ENCODE data around the gene CLRN2.

GRCh38 chr4:17558941-17559708, 44.2 kb downstream of the CLRN2 start:
- no peak for TF ChIP-seq SPI1 (IDR thresholded peaks at IDR 0.05; ENCODE audit: borderline replicate concordance, insufficient read depth, low read depth, low read length)
- no peak for TF ChIP-seq CTCF (IDR thresholded peaks at IDR 0.05 in 2 of 3, conservative IDR thresholded peaks at IDR 0.05 in 1 of 3; ENCODE audit: control insufficient read depth in 2 of 3, extremely low read depth in 1 of 3, insufficient read depth in 1 of 3, low read depth in 3 of 3, low read length in 3 of 3)
- no peak for TF ChIP-seq FOS (IDR thresholded peaks at IDR 0.05; ENCODE audit: borderline replicate concordance, extremely low read depth, insufficient read length)
- TF ChIP-seq E4F1 (IDR thresholded peaks at IDR 0.05; ENCODE audit: borderline replicate concordance, partially characterized antibody), result no peak
- no peak for TF ChIP-seq FOXM1 (IDR thresholded peaks at IDR 0.05; ENCODE audit: low read depth, low read length)
- TF ChIP-seq STAT1 (conservative IDR thresholded peaks at IDR 0.05), result no peak
- TF ChIP-seq, protein P1, sequence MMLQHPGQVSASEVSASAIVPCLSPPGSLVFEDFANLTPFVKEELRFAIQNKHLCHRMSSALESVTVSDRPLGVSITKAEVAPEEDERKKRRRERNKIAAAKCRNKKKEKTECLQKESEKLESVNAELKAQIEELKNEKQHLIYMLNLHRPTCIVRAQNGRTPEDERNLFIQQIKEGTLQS (IDR thresholded peaks at IDR 0.05; ENCODE audit: borderline replicate concordance, extremely low read depth, low read depth, low read length), result no peak
- TF ChIP-seq TCF12 (IDR thresholded peaks at IDR 0.05; ENCODE audit: low read depth, low read length), result no peak
- TF ChIP-seq CBX5 (IDR thresholded peaks at IDR 0.05; ENCODE audit: low read depth), result no peak
- TF ChIP-seq RAD21 (IDR thresholded peaks at IDR 0.05; ENCODE audit: insufficient read depth, low read depth, low read length), result no peak
- TF ChIP-seq REST (IDR thresholded peaks at IDR 0.05; ENCODE audit: low read depth, low read length), result no peak
- no peak for TF ChIP-seq MXI1 (IDR thresholded peaks at IDR 0.05; ENCODE audit: low read depth, low read length)
- no peak for TF ChIP-seq NRF1 (conservative IDR thresholded peaks at IDR 0.05; ENCODE audit: low read depth, low read length)
- TF ChIP-seq RFX5 (IDR thresholded peaks at IDR 0.05; ENCODE audit: low read depth, low read length), result no peak

Measured in GM12878 (cell line).